GM12801 (cell line): ENCODE data around the gene RALA.

ENCODE experiments used
- TF ChIP-seq, protein P1 (sequence below): IDR thresholded peaks from one replicate; pipeline ENCODE4 v1.5.1; 2011; ENCODE audit warnings: control low read depth; ENCODE audit not compliant: insufficient read length; ENCODE audit errors: extremely low read depth

Gene RALA

DNA sequence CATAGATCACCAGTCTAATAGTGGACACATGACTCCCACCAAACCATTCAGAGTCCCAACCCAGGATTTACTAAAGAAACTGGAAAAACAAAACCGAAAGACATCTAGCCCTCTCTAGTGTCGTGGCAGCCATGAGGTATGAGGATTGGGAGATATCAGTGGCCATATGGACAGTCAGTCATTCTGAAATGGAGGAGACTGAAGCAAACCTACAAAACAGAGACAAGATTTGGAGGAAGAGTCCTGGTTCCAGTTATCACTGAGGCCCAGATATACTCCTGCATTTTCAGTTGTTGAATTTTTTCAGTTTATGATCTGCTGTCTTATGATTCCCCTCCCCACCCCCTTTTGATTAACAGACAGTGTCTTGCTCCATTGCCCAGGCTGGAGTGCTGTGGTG, 9.1 kb upstream of the RALA start:
- TF ChIP-seq, protein P1, sequence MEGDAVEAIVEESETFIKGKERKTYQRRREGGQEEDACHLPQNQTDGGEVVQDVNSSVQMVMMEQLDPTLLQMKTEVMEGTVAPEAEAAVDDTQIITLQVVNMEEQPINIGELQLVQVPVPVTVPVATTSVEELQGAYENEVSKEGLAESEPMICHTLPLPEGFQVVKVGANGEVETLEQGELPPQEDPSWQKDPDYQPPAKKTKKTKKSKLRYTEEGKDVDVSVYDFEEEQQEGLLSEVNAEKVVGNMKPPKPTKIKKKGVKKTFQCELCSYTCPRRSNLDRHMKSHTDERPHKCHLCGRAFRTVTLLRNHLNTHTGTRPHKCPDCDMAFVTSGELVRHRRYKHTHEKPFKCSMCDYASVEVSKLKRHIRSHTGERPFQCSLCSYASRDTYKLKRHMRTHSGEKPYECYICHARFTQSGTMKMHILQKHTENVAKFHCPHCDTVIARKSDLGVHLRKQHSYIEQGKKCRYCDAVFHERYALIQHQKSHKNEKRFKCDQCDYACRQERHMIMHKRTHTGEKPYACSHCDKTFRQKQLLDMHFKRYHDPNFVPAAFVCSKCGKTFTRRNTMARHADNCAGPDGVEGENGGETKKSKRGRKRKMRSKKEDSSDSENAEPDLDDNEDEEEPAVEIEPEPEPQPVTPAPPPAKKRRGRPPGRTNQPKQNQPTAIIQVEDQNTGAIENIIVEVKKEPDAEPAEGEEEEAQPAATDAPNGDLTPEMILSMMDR = no peak

DNA sequence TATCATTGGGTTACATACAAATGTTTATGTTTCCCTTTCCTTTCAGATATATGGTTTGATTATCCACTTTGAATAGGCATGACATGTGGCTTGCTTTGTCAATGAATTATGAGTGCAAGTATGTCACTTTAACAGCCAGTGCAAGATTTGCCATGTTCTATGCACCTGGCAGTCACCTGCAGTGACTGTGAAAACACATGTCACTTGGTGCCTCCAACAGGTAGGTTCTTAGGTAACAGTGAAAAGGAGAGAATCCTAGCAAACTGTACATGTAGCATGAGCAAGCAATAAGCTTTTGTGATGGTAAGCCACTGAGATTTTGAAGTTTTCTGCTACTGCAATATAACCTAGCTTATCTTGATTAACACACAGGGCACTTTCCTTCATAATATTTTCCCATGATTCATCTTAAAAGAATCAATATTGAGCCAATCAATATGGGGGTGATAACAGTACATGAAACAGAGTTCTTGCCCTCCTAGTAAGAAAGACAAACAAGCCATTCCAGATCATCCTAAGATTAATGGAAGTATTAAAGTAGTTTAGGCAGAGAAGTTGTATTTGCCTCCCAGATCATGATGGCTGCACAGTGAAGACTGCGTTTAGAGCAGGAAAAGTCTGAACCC, 7.9 kb upstream of the RALA start:
- TF ChIP-seq, protein P1 = no peak

DNA sequence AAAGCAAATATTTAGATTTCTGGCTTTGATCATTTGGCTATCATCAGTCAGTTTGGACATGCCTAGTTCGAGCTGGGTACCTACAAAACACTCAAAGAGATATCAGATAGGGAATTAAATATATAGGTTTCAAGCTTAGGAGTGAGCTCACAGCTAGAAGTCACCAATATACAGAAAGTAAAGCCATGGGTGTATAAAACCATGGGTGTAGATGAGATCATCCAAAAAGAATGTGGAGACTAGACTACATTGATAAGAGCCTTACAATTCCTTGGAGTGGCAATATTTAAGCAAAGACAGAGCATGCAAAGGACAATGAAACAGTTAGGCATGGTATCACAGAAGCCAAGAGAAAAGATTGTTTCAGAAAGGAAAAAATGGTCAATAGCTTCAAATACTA, 7.2 kb upstream of the RALA start:
- TF ChIP-seq, protein P1 = no peak

DNA sequence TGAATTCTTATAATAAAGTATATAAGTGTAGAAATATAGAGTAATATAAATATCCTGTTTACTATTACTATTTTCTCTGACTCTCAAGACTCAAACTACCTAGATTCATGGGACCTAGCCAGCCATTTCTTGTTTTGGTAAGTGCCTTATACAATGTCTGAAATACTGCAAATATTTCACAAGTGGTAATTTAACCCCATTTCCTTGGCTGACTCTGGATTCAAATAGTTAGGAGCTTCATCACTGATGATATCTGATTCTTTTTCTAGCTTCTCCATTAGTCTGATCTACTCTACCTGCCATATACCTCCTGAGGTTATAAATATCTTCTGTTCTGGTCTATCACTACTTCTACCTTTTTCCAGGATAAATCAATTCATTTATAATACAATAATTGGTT, 6.4 kb upstream of the RALA start:
- TF ChIP-seq, protein P1 = no peak

DNA sequence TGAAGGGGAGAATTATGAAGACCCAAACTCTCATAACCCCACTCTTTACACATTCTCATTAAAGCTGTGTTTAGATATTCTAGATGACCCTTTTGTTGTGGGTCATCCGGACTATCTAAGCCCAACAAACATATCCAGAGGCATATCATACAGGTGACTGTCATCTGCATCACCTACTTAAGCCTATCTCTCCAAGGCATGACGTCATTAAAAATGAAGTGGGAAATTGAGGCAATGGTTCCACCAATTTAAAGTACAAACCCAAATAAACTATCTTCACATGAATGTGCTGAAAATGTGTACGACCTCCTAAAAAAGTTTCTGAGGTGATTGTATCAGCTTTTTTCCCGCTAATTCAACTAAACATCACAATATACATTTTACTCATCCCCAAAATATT, 4.5 kb upstream of the RALA start:
- TF ChIP-seq, protein P1 = no peak

DNA sequence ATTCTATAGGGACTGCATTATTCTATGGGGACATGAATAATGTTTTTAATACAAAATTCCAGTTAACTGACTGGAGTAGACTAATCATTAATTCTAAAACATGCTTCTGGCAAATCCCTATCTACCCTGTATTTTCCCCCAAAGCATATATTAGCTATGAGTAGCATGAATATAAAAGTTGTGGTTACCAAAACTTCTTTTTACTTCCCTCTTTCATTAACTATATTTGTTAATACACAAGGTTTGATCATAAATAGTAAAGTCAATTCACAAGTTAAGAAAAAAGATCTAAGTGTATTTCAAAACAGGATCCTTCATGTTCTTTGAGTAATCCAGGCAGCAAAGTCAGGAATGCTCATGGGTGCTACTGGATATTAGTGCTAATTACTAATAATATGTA, 2.9 kb upstream of the RALA start:
- TF ChIP-seq, protein P1 = no peak

DNA sequence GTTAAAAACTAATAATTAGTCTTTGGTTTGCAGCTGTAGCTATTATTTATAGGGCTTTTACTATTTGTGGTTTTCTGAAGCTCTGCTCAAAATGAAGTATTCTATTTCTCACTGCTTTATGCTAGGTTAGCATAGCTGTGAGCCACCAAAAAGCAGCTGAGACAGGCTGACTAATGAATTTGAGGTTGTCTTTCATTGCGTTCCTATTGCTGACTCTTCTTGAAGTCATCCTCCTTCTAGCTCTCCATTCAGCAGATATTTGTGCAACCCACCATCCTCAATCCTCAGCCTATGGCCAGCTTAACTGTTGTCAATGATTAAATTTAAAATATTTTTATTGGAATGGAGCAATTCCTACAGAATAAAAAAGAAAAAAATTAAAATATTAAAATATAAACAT, 2.1 kb upstream of the RALA start:
- TF ChIP-seq, protein P1 = no peak
